GM19238 (cell line): ENCODE results near the gene C1QL2.

ENCODE experiments used
- DNase-seq: peaks from one replicate; pipeline ENCODE4 v3.0.0; 2011; ENCODE audit warnings: low spot score; ENCODE audit not compliant: insufficient read length

Gene C1QL2

GRCh38 chr2:119109866-119110265 lies 48.7 kb downstream of the C1QL2 start:
- DNase-seq: no peak

DNA sequence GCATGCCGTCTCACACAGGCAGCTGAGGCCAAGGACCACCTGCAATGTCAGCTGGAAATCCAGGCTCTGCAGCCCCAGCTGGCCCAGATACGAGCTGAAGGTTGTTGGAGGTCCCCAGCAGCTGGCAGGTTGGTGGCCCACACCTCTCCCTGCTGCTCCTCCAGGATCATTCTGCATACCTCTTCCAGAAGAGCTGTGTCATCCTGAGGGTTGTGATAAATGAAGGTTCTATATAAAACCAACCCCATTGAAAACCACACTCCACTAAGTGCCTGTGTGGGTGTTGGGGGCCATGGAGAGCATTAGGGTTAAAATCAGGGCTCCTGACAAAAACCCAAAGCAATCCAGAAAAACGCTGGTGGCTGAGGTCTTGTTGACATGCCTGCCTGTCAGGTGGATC lies 50.4 kb downstream of the C1QL2 start:
- DNase-seq: no peak

- DNase-seq: no peak
Observed at GRCh38 chr2:119106301-119106897, 52.2 kb downstream of the C1QL2 start.
